ENCODE data around the gene DHCR24.
A peak's percentile ranks its signal among the peaks of the same experiment; 100 is the strongest.
"Not testable (repeated sequence)": the region's sequence is repeated elsewhere in the genome, so short reads cannot be mapped to it uniquely, and the experiment has no call there.

Gene DHCR24

GRCh38 chr1:54927472-54928240 is 40.7 kb upstream of the DHCR24 start:
- TF ChIP-seq, protein P1, sequence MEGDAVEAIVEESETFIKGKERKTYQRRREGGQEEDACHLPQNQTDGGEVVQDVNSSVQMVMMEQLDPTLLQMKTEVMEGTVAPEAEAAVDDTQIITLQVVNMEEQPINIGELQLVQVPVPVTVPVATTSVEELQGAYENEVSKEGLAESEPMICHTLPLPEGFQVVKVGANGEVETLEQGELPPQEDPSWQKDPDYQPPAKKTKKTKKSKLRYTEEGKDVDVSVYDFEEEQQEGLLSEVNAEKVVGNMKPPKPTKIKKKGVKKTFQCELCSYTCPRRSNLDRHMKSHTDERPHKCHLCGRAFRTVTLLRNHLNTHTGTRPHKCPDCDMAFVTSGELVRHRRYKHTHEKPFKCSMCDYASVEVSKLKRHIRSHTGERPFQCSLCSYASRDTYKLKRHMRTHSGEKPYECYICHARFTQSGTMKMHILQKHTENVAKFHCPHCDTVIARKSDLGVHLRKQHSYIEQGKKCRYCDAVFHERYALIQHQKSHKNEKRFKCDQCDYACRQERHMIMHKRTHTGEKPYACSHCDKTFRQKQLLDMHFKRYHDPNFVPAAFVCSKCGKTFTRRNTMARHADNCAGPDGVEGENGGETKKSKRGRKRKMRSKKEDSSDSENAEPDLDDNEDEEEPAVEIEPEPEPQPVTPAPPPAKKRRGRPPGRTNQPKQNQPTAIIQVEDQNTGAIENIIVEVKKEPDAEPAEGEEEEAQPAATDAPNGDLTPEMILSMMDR (IDR thresholded peaks at IDR 0.05; ENCODE audit: low read depth, low read length) = no peak

GRCh38 chr1:54926970-54927369 is 40.0 kb upstream of the DHCR24 start:
- TF ChIP-seq, protein P1 (IDR thresholded peaks at IDR 0.05; ENCODE audit: low read depth, low read length) = no peak

More at GRCh38 chr1:54927472-54928240, 40.7 kb upstream of the DHCR24 start:
- no peak for DNase-seq (ENCODE audit: extremely low read depth, low read depth)

GRCh38 chr1:54922921-54923421 is 36.0 kb upstream of the DHCR24 start:
- DNase-seq (ENCODE audit: extremely low read depth, low read depth) = peak; percentile 23
- TF ChIP-seq, protein P1 (IDR thresholded peaks at IDR 0.05; ENCODE audit: low read depth, low read length) = no peak

More at GRCh38 chr1:54926970-54927369, 40.0 kb upstream of the DHCR24 start:
- no peak for DNase-seq (ENCODE audit: extremely low read depth, low read depth)

DNA sequence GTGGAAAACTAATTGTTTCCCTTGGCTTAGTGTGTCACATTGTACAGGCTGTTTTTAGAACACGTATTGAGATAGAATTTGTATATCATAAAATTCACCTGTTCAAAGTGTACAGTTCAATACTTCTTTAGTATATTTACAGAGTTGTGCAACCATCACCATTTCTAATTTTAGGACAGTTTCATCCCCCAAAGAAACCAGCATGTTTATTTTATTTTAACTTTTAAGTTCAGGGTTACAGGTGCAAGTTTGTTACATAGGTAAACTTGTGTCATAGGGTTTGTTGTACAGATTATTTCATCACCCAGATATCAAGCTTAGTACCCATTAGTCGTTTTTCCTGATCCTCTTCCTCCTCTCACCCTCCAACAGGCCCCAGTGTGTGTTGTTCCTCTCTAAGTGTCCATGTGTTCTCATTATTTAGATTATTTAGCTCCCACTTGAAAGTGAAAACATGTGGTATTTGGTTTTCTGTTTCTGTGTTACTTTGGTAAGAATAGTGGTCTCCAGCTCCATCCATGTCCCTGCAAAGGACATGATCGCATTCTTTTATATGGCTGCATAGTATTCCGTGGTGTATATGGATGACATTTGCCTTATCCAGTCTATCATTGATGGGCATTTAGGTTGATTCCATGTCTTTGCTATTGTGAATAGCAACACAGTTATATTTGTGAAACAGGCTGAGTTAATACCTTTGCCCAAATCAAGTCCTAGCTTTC is 35.2 kb upstream of the DHCR24 start:
- no peak for DNase-seq (ENCODE audit: extremely low read depth, low read depth)
- TF ChIP-seq, protein P1 (IDR thresholded peaks at IDR 0.05; ENCODE audit: low read depth, low read length) = no peak

- TF ChIP-seq, protein P1 (IDR thresholded peaks at IDR 0.05; ENCODE audit: low read depth, low read length) = no peak
- no peak for DNase-seq (ENCODE audit: extremely low read depth, low read depth)
Observed at GRCh38 chr1:54919367-54920359, 32.7 kb upstream of the DHCR24 start.

- DNase-seq (ENCODE audit: extremely low read depth, low read depth) = not testable (repeated sequence)
Observed at GRCh38 chr1:54911076-54911475, 24.1 kb upstream of the DHCR24 start.

GRCh38 chr1:54906586-54906985 is 19.6 kb upstream of the DHCR24 start:
- TF ChIP-seq, protein P1 (IDR thresholded peaks at IDR 0.05; ENCODE audit: low read depth, low read length) = no peak
- no peak for DNase-seq (ENCODE audit: extremely low read depth, low read depth)
